Measurements from ENCODE around the gene OR10P1. TPM values are rescaled to one million over a fixed set of nuclear protein-coding genes. Genes with fewer than 3 reads are reported as not detected.

OR10P1 gene
- total RNA-seq, 1 donor from 2014 or later, result not detected

GRCh38 chr12:55682087-55682796 is 45.5 kb downstream of the OR10P1 start:
- H3K4me3 ChIP-seq (ENCODE audit: low read depth, low read length), result peak overlapping the region; percentile 78
- DNase-seq (ENCODE audit: low read depth), result no peak

GRCh38 chr12:55683676-55684075 is 47.0 kb downstream of the OR10P1 start:
- H3K4me3 ChIP-seq (ENCODE audit: low read depth, low read length), result no peak overlapping the region
- DNase-seq (ENCODE audit: low read depth), result no peak
- no peak for TF ChIP-seq CTCF (conservative IDR thresholded peaks at IDR 0.05; ENCODE audit: low read depth, low read length)

More at GRCh38 chr12:55682087-55682796, 45.5 kb downstream of the OR10P1 start:
- no peak for TF ChIP-seq CTCF (conservative IDR thresholded peaks at IDR 0.05; ENCODE audit: low read depth, low read length)

- no peak for TF ChIP-seq CTCF (conservative IDR thresholded peaks at IDR 0.05; ENCODE audit: low read depth, low read length)
- H3K4me3 ChIP-seq (ENCODE audit: low read depth, low read length), result no peak overlapping the region
- no peak for DNase-seq (ENCODE audit: low read depth)
Observed at GRCh38 chr12:55684761-55685370, 48.2 kb downstream of the OR10P1 start.

GRCh38 chr12:55685671-55686070 is 49.0 kb downstream of the OR10P1 start:
- no peak overlapping the region for H3K4me3 ChIP-seq (ENCODE audit: low read depth, low read length)
- no peak for TF ChIP-seq CTCF (conservative IDR thresholded peaks at IDR 0.05; ENCODE audit: low read depth, low read length)
- no peak for DNase-seq (ENCODE audit: low read depth)

GRCh38 chr12:55686366-55687010 is 49.8 kb downstream of the OR10P1 start:
- no peak overlapping the region for H3K4me3 ChIP-seq (ENCODE audit: low read depth, low read length)
- no peak for TF ChIP-seq CTCF (conservative IDR thresholded peaks at IDR 0.05; ENCODE audit: low read depth, low read length)
- DNase-seq (ENCODE audit: low read depth), result no peak

Other genes with a start within 250 kb of the OR10P1 start
- gene OR6C65, start 236.4 kb upstream of the OR10P1 start, total RNA-seq, result not detected in 2 replicates
- gene OR6C76, start 210.6 kb upstream of the OR10P1 start, total RNA-seq, result not detected in 2 replicates
- not detected in 2 replicates for gene OR6C2, start 192.8 kb upstream of the OR10P1 start, total RNA-seq
- not detected in 2 replicates for gene OR6C70, start 166.8 kb upstream of the OR10P1 start, total RNA-seq
- not detected in 2 replicates for gene OR6C68, start 144.5 kb upstream of the OR10P1 start, total RNA-seq
- gene OR6C4, start 87.3 kb upstream of the OR10P1 start, total RNA-seq, result not detected in 2 replicates
- gene OR2AP1, start 64.4 kb upstream of the OR10P1 start, total RNA-seq, result not detected in 2 replicates
- 3.8 and 7.7 TPM in 2 replicates for gene ITGA7, start 71.0 kb downstream of the OR10P1 start, total RNA-seq
- 157 and 187 TPM in 2 replicates for gene BLOC1S1, start 79.2 kb downstream of the OR10P1 start, total RNA-seq
- 2.3 and 2.5 TPM in 2 replicates for gene RDH5, start 83.5 kb downstream of the OR10P1 start, total RNA-seq
- gene CD63, start 92.1 kb downstream of the OR10P1 start, total RNA-seq, result 758 and 1,095 TPM in 2 replicates
- gene GDF11, start 106.2 kb downstream of the OR10P1 start, total RNA-seq, result 2.8 and 8.5 TPM in 2 replicates
- gene SARNP, start 180.8 kb downstream of the OR10P1 start, total RNA-seq, result 155 and 203 TPM in 2 replicates
- 40.5 and 47.1 TPM in 2 replicates for gene ORMDL2, start 181.1 kb downstream of the OR10P1 start, total RNA-seq
- 24.7 and 41.5 TPM in 2 replicates for gene DNAJC14, start 192.7 kb downstream of the OR10P1 start, total RNA-seq
- 1.2 and 1.3 TPM in 2 replicates for gene MMP19, start 206.0 kb downstream of the OR10P1 start, total RNA-seq